Hematopoietic multipotent progenitor cell treated with erythropoietin and hydrocortisone succinate and interleukin-3 and kit ligand, for 15 days (in vitro differentiated cells): ENCODE results near the gene RORB.

Source experiments
- DNase-seq: peaks from one replicate; pipeline ENCODE4 v3.0.0-alpha.2; 2015; ENCODE audit warnings: low spot score

The RORB gene

GRCh38 chr9:74598874-74599273, 101.7 kb downstream of the RORB start:
- no peak for DNase-seq

- DNase-seq, result no peak
Measured at GRCh38 chr9:74609671-74610405, 112.7 kb downstream of the RORB start.

DNA sequence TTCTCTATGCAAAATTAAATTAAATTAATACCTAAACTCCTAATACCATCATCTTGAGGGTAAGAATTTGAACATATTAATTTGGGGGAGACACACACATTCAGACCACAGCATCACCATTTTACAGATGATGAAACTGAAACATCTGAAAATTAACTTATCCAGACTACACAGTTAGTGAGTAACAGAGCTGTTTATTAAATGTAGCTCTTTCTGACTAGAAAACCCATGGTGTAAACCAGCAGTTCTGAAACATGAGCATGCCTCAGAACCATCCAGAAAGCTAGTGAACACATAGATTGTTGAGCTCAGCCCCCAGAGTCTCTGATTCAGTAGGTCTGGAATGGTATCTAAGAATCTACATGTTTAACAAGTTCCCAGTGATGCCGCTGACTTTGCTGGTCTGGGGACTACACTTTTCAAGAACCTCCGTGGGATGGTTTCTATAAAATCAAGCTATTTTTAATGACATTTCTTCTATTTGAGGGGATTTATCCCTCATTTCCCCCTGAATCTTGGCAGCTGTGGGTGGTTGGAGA, 113.5 kb downstream of the RORB start:
- no peak for DNase-seq

- no peak for DNase-seq
Measured at GRCh38 chr9:74630228-74630627, 133.1 kb downstream of the RORB start.

DNA sequence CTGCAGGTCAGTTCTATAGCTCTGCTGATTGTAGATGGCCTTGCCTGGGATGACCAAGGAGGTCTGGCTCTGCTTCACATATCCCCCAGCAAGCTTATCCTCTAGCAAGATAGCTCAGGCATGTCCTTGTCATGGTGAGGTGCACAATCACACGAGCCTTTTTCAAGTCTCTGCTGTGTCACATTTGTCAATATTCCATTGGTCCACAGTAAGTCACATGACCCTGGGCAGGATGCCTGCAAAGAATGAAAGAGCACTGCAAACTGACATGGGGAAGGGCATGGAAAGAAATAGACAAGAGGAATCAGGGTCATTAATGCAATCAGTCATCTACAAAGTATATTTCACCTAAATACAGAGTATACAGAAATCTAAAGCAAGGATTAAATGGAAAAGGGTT, 142.0 kb downstream of the RORB start:
- no peak for DNase-seq

DNA sequence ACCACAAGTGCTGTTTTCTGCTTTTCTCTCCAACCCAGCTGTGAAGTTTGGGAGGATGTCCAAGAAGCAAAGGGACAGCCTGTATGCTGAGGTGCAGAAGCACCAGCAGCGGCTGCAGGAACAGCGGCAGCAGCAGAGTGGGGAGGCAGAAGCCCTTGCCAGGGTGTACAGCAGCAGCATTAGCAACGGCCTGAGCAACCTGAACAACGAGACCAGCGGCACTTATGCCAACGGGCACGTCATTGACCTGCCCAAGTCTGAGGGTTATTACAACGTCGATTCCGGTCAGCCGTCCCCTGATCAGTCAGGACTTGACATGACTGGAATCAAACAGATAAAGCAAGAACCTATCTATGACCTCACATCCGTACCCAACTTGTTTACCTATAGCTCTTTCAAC, 145.2 kb downstream of the RORB start:
- no peak for DNase-seq

GRCh38 chr9:74643303-74643923, 146.3 kb downstream of the RORB start:
- DNase-seq, result no peak

DNA sequence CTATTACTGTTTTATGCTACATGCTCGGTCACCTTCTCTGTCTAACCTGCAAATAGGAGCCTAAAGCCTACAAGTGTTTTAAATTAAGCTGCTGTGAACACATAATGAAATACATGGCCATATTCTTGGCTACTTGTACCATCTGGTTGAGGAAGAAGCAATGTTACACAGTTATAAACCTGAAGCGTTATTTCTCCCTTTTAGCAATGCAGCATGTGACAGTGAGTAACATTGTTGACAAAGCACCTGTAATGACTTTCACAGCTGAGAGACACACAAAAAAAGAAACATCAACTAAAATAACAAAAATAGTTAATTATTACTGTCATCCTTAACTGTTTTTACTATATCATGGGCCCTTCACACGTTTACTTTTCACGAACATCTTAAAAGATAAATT, 146.9 kb downstream of the RORB start:
- DNase-seq, result no peak

DNA sequence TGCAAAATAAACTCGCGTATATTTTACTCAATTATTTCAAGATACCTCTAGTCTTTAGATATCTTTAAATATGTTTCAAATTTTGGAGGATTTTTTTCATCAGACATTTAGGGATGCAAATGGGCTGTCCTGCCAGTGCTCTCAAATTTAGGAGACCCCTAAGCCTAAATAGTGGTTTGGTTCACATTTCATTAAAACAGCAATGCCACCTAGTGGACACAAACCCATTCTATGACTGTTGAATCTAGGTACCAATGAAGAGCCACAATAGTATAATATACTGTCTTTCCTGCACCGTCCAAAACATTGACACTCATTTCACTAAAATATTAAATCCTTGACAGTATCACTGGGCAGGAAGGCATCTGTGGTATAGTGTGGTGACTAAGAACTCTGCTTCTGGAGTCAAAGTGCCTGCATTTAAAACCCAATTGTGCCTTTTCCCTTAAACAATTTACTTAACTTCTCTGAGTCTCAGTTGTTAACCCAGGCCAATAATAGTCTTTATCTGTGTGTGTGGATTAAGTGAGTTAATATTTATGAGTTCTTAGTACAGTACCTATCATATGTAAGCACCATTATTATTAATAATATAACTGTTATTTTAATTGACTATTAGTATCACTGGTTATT, 148.0 kb downstream of the RORB start:
- DNase-seq, result no peak

DNA sequence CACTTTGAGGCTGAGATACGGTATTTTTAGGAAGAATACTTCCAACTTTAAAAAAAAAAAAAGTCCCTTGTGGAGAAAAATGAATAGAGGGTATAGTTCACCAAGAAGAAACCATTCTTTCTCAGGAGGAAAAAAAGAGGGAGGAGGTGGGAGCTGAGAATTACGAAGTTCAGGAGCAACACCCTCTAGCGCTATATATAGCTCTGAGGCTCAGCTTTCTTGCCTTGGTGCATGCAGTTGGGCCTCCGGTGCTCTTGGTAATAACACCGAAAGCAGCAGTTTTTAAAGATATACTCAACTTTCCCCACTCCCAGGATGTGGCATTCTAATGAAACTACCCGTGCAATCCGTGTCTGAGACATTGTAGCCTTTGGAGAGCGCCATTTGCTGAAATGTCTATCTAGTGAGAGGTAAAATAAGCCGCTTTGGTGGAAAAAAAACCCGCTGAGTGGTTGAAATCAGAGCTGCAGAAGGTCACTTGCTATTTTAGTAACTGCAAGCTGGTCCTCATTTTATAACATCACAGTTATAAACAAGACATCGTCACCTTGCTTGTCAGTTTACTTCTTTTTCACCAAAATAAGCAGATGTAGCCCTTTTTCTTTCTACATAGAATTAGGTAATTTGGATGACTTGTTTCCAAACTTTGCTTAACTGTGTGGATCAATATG, 156.4 kb downstream of the RORB start:
- DNase-seq, result no peak

DNA sequence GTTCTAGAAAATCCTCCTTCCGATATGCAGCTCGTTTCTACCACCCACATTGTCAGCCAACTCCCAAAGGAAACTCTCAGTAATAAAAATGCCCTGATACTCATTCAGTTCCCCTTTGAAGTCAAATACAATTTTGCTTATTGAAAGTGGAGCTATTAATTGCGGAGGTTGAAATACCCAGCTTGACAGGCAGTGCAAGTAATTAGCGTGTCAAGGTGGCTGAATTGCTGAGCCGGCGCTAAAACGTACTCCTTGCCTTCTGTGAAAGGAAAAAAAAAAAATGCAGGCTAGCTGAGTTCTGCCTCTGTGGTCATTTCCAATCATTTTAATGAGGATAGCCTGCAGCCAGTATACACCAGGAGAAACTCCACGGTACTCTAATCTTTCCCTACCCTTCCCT, 165.5 kb downstream of the RORB start:
- no peak for DNase-seq

DNA sequence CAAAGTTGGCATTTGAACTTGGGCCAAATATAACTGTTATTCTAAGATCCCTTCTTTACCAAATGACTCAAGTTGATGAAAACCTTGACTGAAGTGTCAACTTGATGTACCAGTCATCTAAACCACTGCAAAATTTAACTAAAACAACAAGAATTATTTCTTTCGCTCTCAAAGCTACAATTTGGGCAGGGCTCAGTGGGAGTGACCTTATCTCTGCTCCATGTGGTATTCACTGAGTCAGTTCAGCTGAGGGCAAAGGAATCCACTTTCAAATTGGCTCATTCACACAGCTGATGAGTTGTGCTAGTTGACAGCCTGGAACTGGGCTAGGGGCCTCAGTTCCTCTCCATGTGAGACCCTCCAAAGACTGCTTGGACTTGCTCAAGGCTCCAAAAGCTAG, 166.3 kb downstream of the RORB start:
- DNase-seq, result no peak

DNA sequence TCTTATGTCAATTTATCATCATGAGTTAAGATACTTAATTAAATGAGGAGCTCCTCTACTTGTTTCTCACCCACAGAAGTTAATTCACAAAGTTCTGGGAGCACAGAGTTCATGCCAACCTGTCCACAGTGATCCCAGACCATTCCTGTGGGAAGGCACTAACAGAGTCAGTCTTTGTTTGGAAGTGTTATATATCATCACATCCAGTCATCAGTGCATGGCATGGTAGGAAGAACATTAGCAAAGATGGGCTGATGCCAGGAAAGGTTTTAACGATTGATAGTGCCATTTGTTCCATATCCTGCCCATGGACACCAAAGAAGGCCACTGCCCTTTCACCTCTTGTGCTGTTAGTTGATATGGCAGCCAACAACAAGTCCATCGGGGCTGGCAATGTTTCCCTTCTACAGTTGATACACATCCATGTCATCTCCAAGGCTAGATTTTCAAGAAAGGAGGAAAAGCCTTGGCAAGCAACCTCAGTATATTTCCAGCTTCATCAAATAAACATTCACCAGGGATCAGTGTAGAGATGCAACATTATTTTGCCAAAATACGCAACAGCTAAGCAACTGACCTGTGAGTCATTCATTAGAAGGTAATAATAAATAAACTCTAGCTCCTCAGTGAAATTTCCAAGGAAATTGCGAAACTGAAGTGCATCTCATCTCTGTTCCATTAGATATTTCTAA, 169.6 kb downstream of the RORB start:
- DNase-seq, result no peak

GRCh38 chr9:74672237-74672636, 175.1 kb downstream of the RORB start:
- DNase-seq, result no peak

DNA sequence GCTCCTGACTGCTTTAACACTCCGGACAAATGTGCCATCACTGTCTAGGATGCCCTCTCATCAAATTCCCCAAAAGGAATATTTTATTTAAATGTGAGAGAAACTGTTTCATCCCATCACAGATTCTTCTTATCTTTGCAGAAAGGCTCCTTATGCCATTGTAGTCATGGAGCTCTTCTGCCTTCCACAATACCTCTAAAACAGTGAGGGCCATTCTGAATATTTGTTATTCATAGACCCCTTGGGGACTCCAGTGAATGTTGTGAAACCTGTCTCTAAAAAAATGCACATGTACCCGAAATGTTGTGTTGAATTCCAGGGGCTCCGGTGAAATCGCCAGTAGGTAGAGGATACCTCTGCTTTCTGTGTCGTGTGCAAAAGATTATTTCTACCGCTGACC, 176.9 kb downstream of the RORB start:
- DNase-seq, result no peak

GRCh38 chr9:74681906-74682305, 184.8 kb downstream of the RORB start:
- DNase-seq, result no peak

GRCh38 chr9:74683322-74683721, 186.2 kb downstream of the RORB start:
- DNase-seq, result no peak

- DNase-seq, result no peak
Measured at GRCh38 chr9:74691058-74691457, 193.9 kb downstream of the RORB start.

DNA sequence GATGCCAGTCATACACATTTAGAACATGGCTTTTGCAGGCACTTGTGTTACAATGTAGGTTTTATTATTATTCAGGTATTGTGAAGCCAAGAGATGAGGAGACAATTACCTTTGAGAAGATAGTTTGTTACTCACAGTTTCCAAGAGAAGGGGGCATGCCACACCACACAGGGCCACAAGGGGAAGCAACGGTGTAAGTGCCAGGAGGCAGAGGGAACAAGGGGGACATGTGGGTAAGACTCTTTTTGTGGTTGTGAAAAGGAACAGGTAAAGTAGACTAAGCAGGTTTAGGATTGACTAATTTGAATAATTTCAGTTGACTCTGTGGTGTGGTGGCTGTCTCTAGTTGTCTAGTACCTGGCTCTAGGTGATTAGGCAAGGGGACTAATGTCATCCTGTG, 199.4 kb downstream of the RORB start:
- no peak for DNase-seq

GRCh38 chr9:74697535-74697934, 200.4 kb downstream of the RORB start:
- no peak for DNase-seq

- no peak for DNase-seq
Measured at GRCh38 chr9:74711341-74711740, 214.2 kb downstream of the RORB start.

GRCh38 chr9:74718709-74719108, 221.6 kb downstream of the RORB start:
- no peak for DNase-seq
